ENCODE results near the gene RAD23A.
"Not testable (repeated sequence)": the region's sequence is repeated elsewhere in the genome, so short reads cannot be mapped to it uniquely, and the experiment has no call there.

RAD23A gene

DNA sequence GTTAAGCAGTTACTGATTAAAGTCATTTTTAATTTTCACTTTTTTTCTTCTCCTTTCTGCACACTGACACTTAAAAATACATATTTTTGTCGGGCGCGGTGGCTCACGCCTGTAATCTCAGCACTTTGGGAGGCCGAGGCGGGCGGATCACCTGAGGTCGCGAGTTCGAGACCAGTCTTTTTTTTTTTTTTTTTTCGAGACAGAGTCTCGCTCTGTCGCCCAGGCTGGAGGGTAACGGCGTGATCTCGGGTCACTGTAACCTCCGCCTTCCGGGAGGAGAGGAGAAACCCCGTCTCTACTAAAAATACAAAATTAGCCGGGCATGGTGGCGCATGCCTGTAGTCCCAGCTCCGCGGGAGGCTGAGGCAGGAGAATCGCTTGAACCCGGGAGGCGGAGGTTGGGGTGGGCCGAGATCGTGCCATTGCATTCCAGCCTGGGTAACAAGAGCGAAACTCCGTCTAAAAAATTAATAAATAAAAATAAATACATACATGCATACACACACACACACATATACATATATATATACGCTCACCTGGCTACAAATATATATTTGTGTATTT lies 11.8 kb downstream of the RAD23A start:
- no CpG with 5 or more reads among the region's 31 CpGs for WGBS, 2 donors (ENCODE audit: extremely low coverage in 2 of 2, insufficient read length in 2 of 2, insufficient replicate concordance in 1 of 2)
- not testable (repeated sequence) for H2AK5ac ChIP-seq (ENCODE audit: low read depth, low read length); H3K14ac ChIP-seq (ENCODE audit: low read length); H3K27me3 ChIP-seq (ENCODE audit: control insufficient read depth in 3 of 3, insufficient read depth in 3 of 3, low read depth in 1 of 3, low read length in 3 of 3); H2BK15ac ChIP-seq (ENCODE audit: low read length); H4K8ac ChIP-seq (ENCODE audit: low read depth, low read length); H4K91ac ChIP-seq (ENCODE audit: low read depth, low read length, poor library complexity); H2BK5ac ChIP-seq (ENCODE audit: low read length); H3K4me1 ChIP-seq (ENCODE audit: control insufficient read depth in 2 of 2, insufficient read depth in 1 of 2, low read depth in 1 of 2, low read length in 2 of 2); H2BK120ac ChIP-seq (ENCODE audit: low read depth, low read length); H3K18ac ChIP-seq (ENCODE audit: low read length); H3K9ac ChIP-seq (ENCODE audit: low read depth, low read length, poor library complexity); H3K9me3 ChIP-seq (replicated peaks in 1 of 2; ENCODE audit: control insufficient read depth in 2 of 2, insufficient read depth in 1 of 2, low read depth in 1 of 2, low read length in 2 of 2); H2BK12ac ChIP-seq (ENCODE audit: low read length); H3K23ac ChIP-seq (ENCODE audit: low read depth, low read length, poor library complexity); DNase-seq (ENCODE audit: low spot score); H3K4ac ChIP-seq (ENCODE audit: low read length)
- Histone ChIP-seq H3K27ac (replicated peaks; ENCODE audit: low read length) (peak overlapping the region; percentile 69), H3K36me3 (replicated peaks in 1 of 2; ENCODE audit: control insufficient read depth in 2 of 2, insufficient read depth in 2 of 2, low read length in 2 of 2) (peaks cover 12 to 36% of the 10 kb centered on the region in 2 donors), H3K4me3 (ENCODE audit: low read length in 2 of 2) (peak overlapping the region in 1 of 2 donors; percentile 99), H3K4me2 (ENCODE audit: insufficient read depth, low read length, poor library complexity, severe bottlenecking) (peak overlapping the region; percentile 71), H2AFZ (ENCODE audit: low read length) (peak overlapping the region; percentile 96), H3K79me1 (ENCODE audit: low read depth, low read length) (peaks cover 11% of the 10 kb centered on the region)

DNA sequence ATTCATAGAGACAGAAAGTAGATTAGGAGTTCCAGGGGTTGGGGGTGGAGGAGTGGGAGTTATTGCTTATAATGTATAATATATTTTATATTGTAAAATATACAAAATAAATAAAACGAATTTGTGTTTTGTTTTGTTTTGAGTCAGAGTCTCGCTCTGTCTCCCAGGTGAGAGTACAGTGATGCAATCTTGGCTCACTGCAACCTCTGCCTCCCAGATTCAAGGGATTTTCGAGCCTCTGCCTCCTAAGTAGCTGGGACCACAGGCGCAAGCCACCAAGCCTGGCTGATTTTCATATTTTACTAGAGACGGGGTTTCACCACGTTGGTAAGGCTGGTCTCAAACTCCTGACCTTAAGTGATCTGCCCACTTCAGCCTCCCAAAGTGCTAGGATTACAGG lies 13.8 kb downstream of the RAD23A start:
- Histone ChIP-seq H2BK12ac (ENCODE audit: low read length) (no peak overlapping the region), H3K79me1 (ENCODE audit: low read depth, low read length) (peaks cover 11% of the 10 kb centered on the region), H3K9ac (ENCODE audit: low read depth, low read length, poor library complexity) (no peak overlapping the region), H3K4me2 (ENCODE audit: insufficient read depth, low read length, poor library complexity, severe bottlenecking) (no peak overlapping the region), H3K9me3 (replicated peaks in 1 of 2; ENCODE audit: control insufficient read depth in 2 of 2, insufficient read depth in 1 of 2, low read depth in 1 of 2, low read length in 2 of 2) (no peaks in the 10 kb centered on the region), H3K4me1 (ENCODE audit: control insufficient read depth in 2 of 2, insufficient read depth in 1 of 2, low read depth in 1 of 2, low read length in 2 of 2) (no peaks in the 10 kb centered on the region), H3K27ac (replicated peaks; ENCODE audit: low read length) (no peak overlapping the region), H3K18ac (ENCODE audit: low read length) (no peak overlapping the region), H3K36me3 (replicated peaks in 1 of 2; ENCODE audit: control insufficient read depth in 2 of 2, insufficient read depth in 2 of 2, low read length in 2 of 2) (peaks cover 7 to 15% of the 10 kb centered on the region in 2 donors), H3K4ac (ENCODE audit: low read length) (no peak overlapping the region), H3K4me3 (ENCODE audit: low read length in 2 of 2) (no peak overlapping the region), H2AK5ac (ENCODE audit: low read depth, low read length) (no peak overlapping the region), H3K23ac (ENCODE audit: low read depth, low read length, poor library complexity) (no peak overlapping the region), H2BK120ac (ENCODE audit: low read depth, low read length) (no peak overlapping the region), H4K91ac (ENCODE audit: low read depth, low read length, poor library complexity) (no peak overlapping the region), H3K27me3 (ENCODE audit: control insufficient read depth in 3 of 3, insufficient read depth in 3 of 3, low read depth in 1 of 3, low read length in 3 of 3) (no peaks in the 10 kb centered on the region), H3K14ac (ENCODE audit: low read length) (no peak overlapping the region), H2BK5ac (ENCODE audit: low read length) (no peak overlapping the region), H4K8ac (ENCODE audit: low read depth, low read length) (no peak overlapping the region), H2BK15ac (ENCODE audit: low read length) (no peak overlapping the region), H2AFZ (ENCODE audit: low read length) (no peak overlapping the region)
- WGBS, 2 donors (ENCODE audit: extremely low coverage in 2 of 2, insufficient read length in 2 of 2, insufficient replicate concordance in 1 of 2), result no CpG with 5 or more reads among the region's 6 CpGs
- DNase-seq (ENCODE audit: low spot score), result no peak

DNA sequence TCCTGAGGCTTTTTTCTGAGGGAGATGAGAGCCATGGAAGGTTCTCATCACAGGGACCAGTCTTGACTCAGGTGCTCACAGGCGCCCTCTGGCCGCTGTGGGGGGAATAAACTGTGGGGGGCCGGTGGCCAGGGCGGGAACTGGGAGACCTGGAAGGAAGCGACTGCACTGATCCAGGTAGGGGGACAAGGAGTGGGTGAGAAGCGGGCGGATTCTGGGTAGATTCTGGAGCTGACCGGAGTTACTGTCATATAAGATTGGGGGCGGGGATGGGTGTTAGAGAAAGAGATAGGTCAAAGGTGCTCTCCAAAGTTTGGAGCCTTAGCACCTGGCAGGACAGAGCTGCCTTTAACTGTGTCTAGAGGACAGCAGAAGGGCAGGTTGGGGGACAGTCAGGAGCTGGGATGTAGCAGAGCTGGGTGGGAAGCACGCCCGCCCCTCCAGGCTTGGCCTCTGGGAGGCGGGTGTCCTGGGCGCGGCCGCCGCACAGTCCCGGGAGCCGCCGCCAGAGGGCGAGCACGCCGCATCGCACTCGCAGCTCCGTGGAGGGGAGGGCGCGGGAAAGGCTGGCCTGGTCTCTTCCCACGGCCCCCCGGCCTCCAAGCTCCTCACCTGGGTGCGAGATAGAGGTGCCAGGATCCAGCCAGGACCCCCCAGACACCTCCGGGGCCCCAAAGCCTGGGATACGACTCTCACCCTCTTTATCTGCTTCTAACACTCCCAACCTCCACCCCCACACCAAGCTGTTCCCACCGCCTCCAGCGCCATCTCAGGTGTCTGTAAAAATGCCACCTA lies 19.6 kb downstream of the RAD23A start:
- Histone ChIP-seq H3K9me3 (replicated peaks in 1 of 2; ENCODE audit: control insufficient read depth in 2 of 2, insufficient read depth in 1 of 2, low read depth in 1 of 2, low read length in 2 of 2) (no peaks in the 10 kb centered on the region), H2BK15ac (ENCODE audit: low read length) (peak overlapping the region; percentile 86), H3K27ac (replicated peaks; ENCODE audit: low read length) (peak overlapping the region; percentile 68), H3K18ac (ENCODE audit: low read length) (peak overlapping the region; percentile 88), H3K23ac (ENCODE audit: low read depth, low read length, poor library complexity) (peak overlapping the region; percentile 85), H3K4me1 (ENCODE audit: control insufficient read depth in 2 of 2, insufficient read depth in 1 of 2, low read depth in 1 of 2, low read length in 2 of 2) (peaks cover 3 to 5% of the 10 kb centered on the region in 2 donors), H3K9ac (ENCODE audit: low read depth, low read length, poor library complexity) (peak overlapping the region; percentile 83), H4K8ac (ENCODE audit: low read depth, low read length) (no peak overlapping the region), H4K91ac (ENCODE audit: low read depth, low read length, poor library complexity) (no peak overlapping the region), H2BK5ac (ENCODE audit: low read length) (no peak overlapping the region), H2BK12ac (ENCODE audit: low read length) (no peak overlapping the region), H2BK120ac (ENCODE audit: low read depth, low read length) (no peak overlapping the region), H3K14ac (ENCODE audit: low read length) (peak overlapping the region; percentile 47), H3K4ac (ENCODE audit: low read length) (no peak overlapping the region), H3K27me3 (ENCODE audit: control insufficient read depth in 3 of 3, insufficient read depth in 3 of 3, low read depth in 1 of 3, low read length in 3 of 3) (peaks cover 0 to 12% (median 0%) of the 10 kb centered on the region in 3 experiments), H2AFZ (ENCODE audit: low read length) (peak overlapping the region; percentile 90), H3K4me3 (ENCODE audit: low read length in 2 of 2) (peak overlapping the region; percentile 31 to 34), H3K79me1 (ENCODE audit: low read depth, low read length) (no peaks in the 10 kb centered on the region), H2AK5ac (ENCODE audit: low read depth, low read length) (no peak overlapping the region), H3K4me2 (ENCODE audit: insufficient read depth, low read length, poor library complexity, severe bottlenecking) (peak overlapping the region; percentile 67), H3K36me3 (replicated peaks in 1 of 2; ENCODE audit: control insufficient read depth in 2 of 2, insufficient read depth in 2 of 2, low read length in 2 of 2) (no peaks in the 10 kb centered on the region)
- peak; percentile 72 for DNase-seq (ENCODE audit: low spot score)
- WGBS, 2 donors (ENCODE audit: extremely low coverage in 2 of 2, insufficient read length in 2 of 2, insufficient replicate concordance in 1 of 2), result no CpG with 5 or more reads among the region's 34 CpGs

DNA sequence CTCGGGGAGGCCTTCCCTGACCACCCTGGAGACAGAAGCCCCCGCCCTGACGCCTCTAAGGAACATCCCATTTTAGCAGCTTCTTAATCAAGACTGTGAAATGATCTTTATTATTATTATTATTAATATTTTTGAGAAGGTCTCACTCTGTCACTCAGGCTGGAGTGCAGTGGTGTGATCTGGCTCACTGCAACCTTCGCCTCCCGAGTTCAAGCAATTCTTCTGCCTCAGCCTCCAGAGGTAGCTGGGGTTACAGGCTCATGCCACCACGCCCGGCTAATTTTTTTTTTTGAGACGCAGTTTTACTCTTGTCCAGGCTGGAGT lies 20.1 kb downstream of the RAD23A start:
- Histone ChIP-seq H3K36me3 (replicated peaks in 1 of 2; ENCODE audit: control insufficient read depth in 2 of 2, insufficient read depth in 2 of 2, low read length in 2 of 2) (no peaks in the 10 kb centered on the region), H4K8ac (ENCODE audit: low read depth, low read length) (no peak overlapping the region), H3K79me1 (ENCODE audit: low read depth, low read length) (no peaks in the 10 kb centered on the region), H3K4ac (ENCODE audit: low read length) (no peak overlapping the region), H3K27ac (replicated peaks; ENCODE audit: low read length) (no peak overlapping the region), H3K9me3 (replicated peaks in 1 of 2; ENCODE audit: control insufficient read depth in 2 of 2, insufficient read depth in 1 of 2, low read depth in 1 of 2, low read length in 2 of 2) (no peaks in the 10 kb centered on the region), H2AK5ac (ENCODE audit: low read depth, low read length) (no peak overlapping the region), H3K14ac (ENCODE audit: low read length) (no peak overlapping the region), H3K4me2 (ENCODE audit: insufficient read depth, low read length, poor library complexity, severe bottlenecking) (peak overlapping the region; percentile 67), H3K27me3 (ENCODE audit: control insufficient read depth in 3 of 3, insufficient read depth in 3 of 3, low read depth in 1 of 3, low read length in 3 of 3) (peaks cover 0 to 15% (median 0%) of the 10 kb centered on the region in 3 experiments), H3K23ac (ENCODE audit: low read depth, low read length, poor library complexity) (no peak overlapping the region), H3K4me3 (ENCODE audit: low read length in 2 of 2) (peak overlapping the region in 1 of 2 donors; percentile 17), H3K18ac (ENCODE audit: low read length) (peak overlapping the region; percentile 88), H4K91ac (ENCODE audit: low read depth, low read length, poor library complexity) (no peak overlapping the region), H2BK15ac (ENCODE audit: low read length) (no peak overlapping the region), H2BK5ac (ENCODE audit: low read length) (no peak overlapping the region), H2AFZ (ENCODE audit: low read length) (peak overlapping the region; percentile 90), H2BK120ac (ENCODE audit: low read depth, low read length) (no peak overlapping the region), H3K4me1 (ENCODE audit: control insufficient read depth in 2 of 2, insufficient read depth in 1 of 2, low read depth in 1 of 2, low read length in 2 of 2) (peaks cover 3 to 5% of the 10 kb centered on the region in 2 donors), H3K9ac (ENCODE audit: low read depth, low read length, poor library complexity) (no peak overlapping the region), H2BK12ac (ENCODE audit: low read length) (no peak overlapping the region)
- no CpG with 5 or more reads among the region's 8 CpGs for WGBS, 2 donors (ENCODE audit: extremely low coverage in 2 of 2, insufficient read length in 2 of 2, insufficient replicate concordance in 1 of 2)
- no peak for DNase-seq (ENCODE audit: low spot score)

Data from neuronal stem cell (in vitro differentiated cells).